ENCODE data around the gene SLC25A33. TPM values are rescaled to one million over a fixed set of nuclear protein-coding genes. Genes with fewer than 3 reads are reported as not detected.
A peak's percentile ranks its signal among the peaks of the same experiment; 100 is the strongest.
"Not testable (repeated sequence)": the region's sequence is repeated elsewhere in the genome, so short reads cannot be mapped to it uniquely, and the experiment has no call there.

Gene SLC25A33
- total RNA-seq, 1 experiment from 2014 or later, result 15.4 TPM

- in situ Hi-C loops (cut with HindIII; ENCODE audit: low pct_unique_long_range_greater_than_20kb, low sequenced_read_pairs), result no loop called here
- DNase-seq (ENCODE audit: low read depth, low spot score), result no peak
These were observed 4.3 kb upstream of the SLC25A33 start for GRCh38 chr1:9534953-9535352.

- DNase-seq (ENCODE audit: low read depth, low spot score), result no peak
- in situ Hi-C loops (cut with HindIII; ENCODE audit: low pct_unique_long_range_greater_than_20kb, low sequenced_read_pairs), result no loop called here
These were observed 3.0 kb upstream of the SLC25A33 start for GRCh38 chr1:9536301-9536700.

- in situ Hi-C loops (cut with HindIII; ENCODE audit: low pct_unique_long_range_greater_than_20kb, low sequenced_read_pairs), result no loop called here
- DNase-seq (ENCODE audit: low read depth, low spot score), result no peak
These were observed 1.2 kb upstream of the SLC25A33 start for GRCh38 chr1:9537863-9538668.

GRCh38 chr1:9538669-9539164 lies 548 bp upstream of the SLC25A33 start:
- in situ Hi-C loops (cut with HindIII; ENCODE audit: low pct_unique_long_range_greater_than_20kb, low sequenced_read_pairs), result no loop called here
- no peak for DNase-seq (ENCODE audit: low read depth, low spot score)

GRCh38 chr1:9539829-9540550 lies 725 bp downstream of the SLC25A33 start:
- in situ Hi-C loops (cut with HindIII; ENCODE audit: low pct_unique_long_range_greater_than_20kb, low sequenced_read_pairs), result no loop called here

GRCh38 chr1:9542430-9542829 lies 3.2 kb downstream of the SLC25A33 start:
- in situ Hi-C loops (cut with HindIII; ENCODE audit: low pct_unique_long_range_greater_than_20kb, low sequenced_read_pairs), result no loop called here
- no peak for DNase-seq (ENCODE audit: low read depth, low spot score)

More at GRCh38 chr1:9539829-9540550, 725 bp downstream of the SLC25A33 start:
- peak; percentile 25 for DNase-seq (ENCODE audit: low read depth, low spot score)

- in situ Hi-C loops (cut with HindIII; ENCODE audit: low pct_unique_long_range_greater_than_20kb, low sequenced_read_pairs), result no loop called here
These were observed 5.7 kb downstream of the SLC25A33 start for GRCh38 chr1:9544926-9545325.

GRCh38 chr1:9549955-9550546 lies 10.8 kb downstream of the SLC25A33 start:
- DNase-seq (ENCODE audit: low read depth, low spot score), result no peak
- in situ Hi-C loops (cut with HindIII; ENCODE audit: low pct_unique_long_range_greater_than_20kb, low sequenced_read_pairs), result no loop called here

More at GRCh38 chr1:9544926-9545325, 5.7 kb downstream of the SLC25A33 start:
- no peak for DNase-seq (ENCODE audit: low read depth, low spot score)

GRCh38 chr1:9551984-9552383 lies 12.7 kb downstream of the SLC25A33 start:
- DNase-seq (ENCODE audit: low read depth, low spot score), result no peak
- in situ Hi-C loops (cut with HindIII; ENCODE audit: low pct_unique_long_range_greater_than_20kb, low sequenced_read_pairs), result no loop called here

- no peak for DNase-seq (ENCODE audit: low read depth, low spot score)
- in situ Hi-C loops (cut with HindIII; ENCODE audit: low pct_unique_long_range_greater_than_20kb, low sequenced_read_pairs), result no loop called here
These were observed 14.5 kb downstream of the SLC25A33 start for GRCh38 chr1:9553736-9554144.

- DNase-seq (ENCODE audit: low read depth, low spot score), result no peak
- in situ Hi-C loops (cut with HindIII; ENCODE audit: low pct_unique_long_range_greater_than_20kb, low sequenced_read_pairs), result no loop called here
These were observed 16.7 kb downstream of the SLC25A33 start for GRCh38 chr1:9555942-9556341.

- no peak for DNase-seq (ENCODE audit: low read depth, low spot score)
- in situ Hi-C loops (cut with HindIII; ENCODE audit: low pct_unique_long_range_greater_than_20kb, low sequenced_read_pairs), result no loop called here
These were observed 18.4 kb downstream of the SLC25A33 start for GRCh38 chr1:9557624-9558023.

- DNase-seq (ENCODE audit: low read depth, low spot score), result no peak
- in situ Hi-C loops (cut with HindIII; ENCODE audit: low pct_unique_long_range_greater_than_20kb, low sequenced_read_pairs), result no loop called here
These were observed 19.1 kb downstream of the SLC25A33 start for GRCh38 chr1:9558271-9558945.

- in situ Hi-C loops (cut with HindIII; ENCODE audit: low pct_unique_long_range_greater_than_20kb, low sequenced_read_pairs), result no loop called here
- no peak for DNase-seq (ENCODE audit: low read depth, low spot score)
These were observed 19.8 kb downstream of the SLC25A33 start for GRCh38 chr1:9558946-9559545.

- in situ Hi-C loops (cut with HindIII; ENCODE audit: low pct_unique_long_range_greater_than_20kb, low sequenced_read_pairs), result no loop called here
- DNase-seq (ENCODE audit: low read depth, low spot score), result no peak
These were observed 20.4 kb downstream of the SLC25A33 start for GRCh38 chr1:9559673-9560072.

- in situ Hi-C loops (cut with HindIII; ENCODE audit: low pct_unique_long_range_greater_than_20kb, low sequenced_read_pairs); DNase-seq (ENCODE audit: low read depth, low spot score): not testable (repeated sequence)
These were observed 20.8 kb downstream of the SLC25A33 start for GRCh38 chr1:9560090-9560489.

- in situ Hi-C loops (cut with HindIII; ENCODE audit: low pct_unique_long_range_greater_than_20kb, low sequenced_read_pairs), result no loop called here
- DNase-seq (ENCODE audit: low read depth, low spot score), result peak; percentile 28
These were observed 22.2 kb downstream of the SLC25A33 start for GRCh38 chr1:9561429-9561828.
